Panc1 (cell line): ENCODE results near the gene NT5C1A. TPM values are rescaled to one million over a fixed set of nuclear protein-coding genes. Genes with fewer than 3 reads are reported as not detected.

Experiments used
- ATAC-seq: fragments of 200-7000 bp; cut with Tn5 transposase; 2 replicates; pipeline ENCODE4 v1.9.1; 2020; ENCODE audit warnings: mild to moderate bottlenecking, moderate library complexity
- BruUV-seq: library from RNA; stranded (reverse); fragments of 400-500 nt; replicated peaks from 2 replicates; lab custom pipeline; 2021; lab: Mats Ljungman, UMichigan
- CTCF ChIA-PET: fragments of 300-600 bp; sonication (Branson Sonifier 250); formaldehyde crosslinking; loops from one replicate; lab custom pipeline; 2022; ENCODE audit warnings: antibody characterized with exemption; lab: Charles Lee
- POLR2A ChIA-PET: fragments of 300-600 bp; sonication (Branson Sonifier 250); formaldehyde crosslinking; loops from one replicate; lab custom pipeline; 2022; ENCODE audit warnings: antibody characterized with exemption; lab: Charles Lee
- DNase-seq: peaks from one replicate; pipeline ENCODE4 v3.0.0-alpha.2; 2010; ENCODE audit warnings: low read depth, low spot score
- H3K27ac ChIP-seq: 2 replicates; pipeline ENCODE4 v1.5.1; 2011; ENCODE audit warnings: mild to moderate bottlenecking, low read length, inconsistent platforms
- H3K27me3 ChIP-seq: fragments of 200-500 bp; sonication (Bioruptor generic); 2 replicates; pipeline ENCODE4 v1.6.0; 2014; ENCODE audit warnings: low read length, inconsistent platforms; ENCODE audit not compliant: control insufficient read depth, insufficient read depth
- H3K36me3 ChIP-seq: fragments of 200-500 bp; sonication (Bioruptor generic); 2 replicates; pipeline ENCODE4 v1.5.1; 2014; ENCODE audit warnings: inconsistent platforms, mild to moderate bottlenecking, low read length, moderate library complexity; ENCODE audit not compliant: control insufficient read depth, insufficient read depth
- H3K4me1 ChIP-seq: 2 replicates; pipeline ENCODE4 v1.5.1; 2011; ENCODE audit warnings: inconsistent platforms, mild to moderate bottlenecking, low read length, moderate library complexity; ENCODE audit not compliant: control insufficient read depth, insufficient read depth
- H3K4me3 ChIP-seq, 2 experiments: 2 replicates each; pipeline ENCODE4 v1.5.1; 2011 to 2012; ENCODE audit warnings: low read depth in 2 of 2, low read length in 2 of 2, mild to moderate bottlenecking in 2 of 2, inconsistent platforms in 1 of 2, moderate library complexity in 1 of 2
- H3K9me3 ChIP-seq: fragments of 200-500 bp; sonication (Bioruptor generic); 2 replicates; pipeline ENCODE4 v1.5.1; 2014; ENCODE audit warnings: low read depth, mild to moderate bottlenecking, inconsistent platforms, low read length, moderate library complexity; ENCODE audit not compliant: control insufficient read depth, insufficient read depth
- CTCF ChIP-seq: fragments of 450-650 bp; IDR thresholded peaks from 2 replicates; pipeline ENCODE4 v1.5.1; 2017; ENCODE audit warnings: mild to moderate bottlenecking
- POLR2AphosphoS5 ChIP-seq: IDR thresholded peaks from 2 replicates; pipeline ENCODE4 v1.6.1; 2012; ENCODE audit warnings: mild to moderate bottlenecking, low read depth, low read length, moderate library complexity
- SIN3A ChIP-seq: IDR thresholded peaks from 2 replicates; pipeline ENCODE4 v1.6.1; 2012; ENCODE audit warnings: low read depth, mild to moderate bottlenecking, low read length, moderate library complexity, borderline replicate concordance; ENCODE audit not compliant: insufficient read depth
- TCF7L2 ChIP-seq: IDR thresholded peaks from 2 replicates; pipeline ENCODE4 v1.6.1; 2011; ENCODE audit warnings: mild to moderate bottlenecking, low read depth, low read length, inconsistent platforms
- in situ Hi-C: cut with HindIII; loops from 2 replicates; pipeline ENCODE4 v1.10.0; 2016; ENCODE audit warnings: low sequenced_read_pairs, low pct_unique_long_range_greater_than_20kb
- intact Hi-C: fragments of 100-400 bp; cut with micrococcal nuclease; formaldehyde crosslinking; loops from one replicate; pipeline ENCODE4 v1.10.0; 2022; ENCODE audit not compliant: unreplicated experiment
- total RNA-seq: library from RNA; stranded (reverse); gene quantifications from one replicate; pipeline ENCODE4 v1.2.1, GENCODE V29; 2021; ENCODE audit not compliant: unreplicated experiment
- TF ChIP-seq, protein P1 (sequence below), 2 experiments: IDR thresholded peaks; 2 replicates each; pipeline ENCODE4 v1.6.1; 2011 to 2012; ENCODE audit warnings: low read depth in 2 of 2, control low read depth in 1 of 2, low read length in 1 of 2, mild to moderate bottlenecking in 1 of 2, moderate library complexity in 1 of 2; ENCODE audit not compliant: insufficient read depth in 1 of 2

Gene NT5C1A
- total RNA-seq, 1 experiment from 2014 or later = not detected

- TF ChIP-seq, protein P1, sequence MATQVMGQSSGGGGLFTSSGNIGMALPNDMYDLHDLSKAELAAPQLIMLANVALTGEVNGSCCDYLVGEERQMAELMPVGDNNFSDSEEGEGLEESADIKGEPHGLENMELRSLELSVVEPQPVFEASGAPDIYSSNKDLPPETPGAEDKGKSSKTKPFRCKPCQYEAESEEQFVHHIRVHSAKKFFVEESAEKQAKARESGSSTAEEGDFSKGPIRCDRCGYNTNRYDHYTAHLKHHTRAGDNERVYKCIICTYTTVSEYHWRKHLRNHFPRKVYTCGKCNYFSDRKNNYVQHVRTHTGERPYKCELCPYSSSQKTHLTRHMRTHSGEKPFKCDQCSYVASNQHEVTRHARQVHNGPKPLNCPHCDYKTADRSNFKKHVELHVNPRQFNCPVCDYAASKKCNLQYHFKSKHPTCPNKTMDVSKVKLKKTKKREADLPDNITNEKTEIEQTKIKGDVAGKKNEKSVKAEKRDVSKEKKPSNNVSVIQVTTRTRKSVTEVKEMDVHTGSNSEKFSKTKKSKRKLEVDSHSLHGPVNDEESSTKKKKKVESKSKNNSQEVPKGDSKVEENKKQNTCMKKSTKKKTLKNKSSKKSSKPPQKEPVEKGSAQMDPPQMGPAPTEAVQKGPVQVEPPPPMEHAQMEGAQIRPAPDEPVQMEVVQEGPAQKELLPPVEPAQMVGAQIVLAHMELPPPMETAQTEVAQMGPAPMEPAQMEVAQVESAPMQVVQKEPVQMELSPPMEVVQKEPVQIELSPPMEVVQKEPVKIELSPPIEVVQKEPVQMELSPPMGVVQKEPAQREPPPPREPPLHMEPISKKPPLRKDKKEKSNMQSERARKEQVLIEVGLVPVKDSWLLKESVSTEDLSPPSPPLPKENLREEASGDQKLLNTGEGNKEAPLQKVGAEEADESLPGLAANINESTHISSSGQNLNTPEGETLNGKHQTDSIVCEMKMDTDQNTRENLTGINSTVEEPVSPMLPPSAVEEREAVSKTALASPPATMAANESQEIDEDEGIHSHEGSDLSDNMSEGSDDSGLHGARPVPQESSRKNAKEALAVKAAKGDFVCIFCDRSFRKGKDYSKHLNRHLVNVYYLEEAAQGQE (IDR thresholded peaks at IDR 0.05; ENCODE audit: insufficient read depth in 1 of 2, low read depth in 2 of 2, low read length in 1 of 2) = no peak
- TF ChIP-seq CTCF = peak; percentile 81; the same call in 1 of the 2 replicates
- no peak for DNase-seq
- peak overlapping the region in 1 of 2 experiments; percentile 38; a peak in 1 of 4 replicates for H3K4me3 ChIP-seq
Observed at GRCh38 chr1:39672551-39672947, 642 bp upstream of the NT5C1A start.

GRCh38 chr1:39671433-39671792 is 494 bp downstream of the NT5C1A start:
- Histone ChIP-seq H3K4me3 (peak overlapping the region; percentile 38), H3K4me1 (no peaks in the 10 kb centered on the region), H3K27me3 (peaks cover 13% of the 10 kb centered on the region), H3K27ac (no peak overlapping the region), H3K36me3 (no peaks in the 10 kb centered on the region), H3K9me3 (no peaks in the 10 kb centered on the region)
- in situ Hi-C loops = no loop called here
- BruUV-seq = no TSS peak
- DNase-seq (no peak), ATAC-seq (no peak)
- intact Hi-C loops = no loop called here
- ChIA-PET POLR2A (no interaction called here), CTCF (interaction anchor here (1.2 kb wide), 1 partner anchor 14 kb away, joined by 3 read pairs; no protein-coding TSS in a partner anchor)
- TF ChIP-seq TCF7L2 (no peak), SIN3A (no peak)

More at GRCh38 chr1:39672551-39672947, 642 bp upstream of the NT5C1A start:
- Histone ChIP-seq H3K27me3 (peaks cover 13% of the 10 kb centered on the region), H3K27ac (no peak overlapping the region), H3K9me3 (no peaks in the 10 kb centered on the region), H3K4me1 (no peaks in the 10 kb centered on the region), H3K36me3 (no peaks in the 10 kb centered on the region)
- no peak for ATAC-seq
- ChIA-PET CTCF (interaction anchor here (0.7 to 1.2 kb wide), 2 partner anchors 15 to 24 kb away, joined by 3 read pairs; no protein-coding TSS in a partner anchor), POLR2A (no interaction called here)
- in situ Hi-C loops (no loop called here), intact Hi-C loops (no loop called here)
- BruUV-seq = no TSS peak

DNA sequence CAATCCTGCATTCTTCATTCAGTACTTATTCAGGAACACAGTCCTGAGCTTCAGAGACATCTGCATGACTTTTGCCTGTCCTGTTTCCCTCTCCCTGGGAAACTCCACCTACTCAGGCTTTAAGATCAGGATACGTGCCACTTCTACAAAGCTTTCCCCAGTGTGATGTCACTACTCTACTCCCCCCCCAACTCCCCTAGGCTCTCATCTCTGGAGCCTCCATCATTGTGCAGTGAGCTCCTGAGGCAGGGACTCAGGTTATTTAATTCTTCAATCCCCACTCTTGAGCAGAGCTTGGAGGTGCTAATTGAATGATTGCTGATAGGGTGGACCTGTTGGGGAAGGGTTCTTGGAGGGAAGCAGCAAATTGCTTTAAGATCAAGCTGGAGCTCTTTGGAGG is 1.2 kb downstream of the NT5C1A start:
- Histone ChIP-seq H3K9me3 (no peaks in the 10 kb centered on the region), H3K27ac (no peak overlapping the region), H3K27me3 (peaks cover 13% of the 10 kb centered on the region), H3K36me3 (no peaks in the 10 kb centered on the region), H3K4me3 (no peak overlapping the region), H3K4me1 (no peaks in the 10 kb centered on the region)
- TF ChIP-seq SIN3A (no peak), POLR2AphosphoS5 (no peak), TCF7L2 (no peak), CTCF (no peak)
- TF ChIP-seq, protein P1 (IDR thresholded peaks at IDR 0.05; ENCODE audit: insufficient read depth in 1 of 2, low read depth in 2 of 2, low read length in 1 of 2) = no peak
- POLR2A ChIA-PET = no interaction called here
- in situ Hi-C loops (no loop called here), intact Hi-C loops (no loop called here)
- CTCF ChIA-PET = no interaction called here
- ATAC-seq (no peak), DNase-seq (no peak)
- BruUV-seq = no TSS peak
